ENCODE results near the gene PTMS. TPM values are rescaled to one million over a fixed set of nuclear protein-coding genes. Genes with fewer than 3 reads are reported as not detected.

PTMS gene
- total RNA-seq, 1 donor from 2014 or later: 480 TPM

DNA sequence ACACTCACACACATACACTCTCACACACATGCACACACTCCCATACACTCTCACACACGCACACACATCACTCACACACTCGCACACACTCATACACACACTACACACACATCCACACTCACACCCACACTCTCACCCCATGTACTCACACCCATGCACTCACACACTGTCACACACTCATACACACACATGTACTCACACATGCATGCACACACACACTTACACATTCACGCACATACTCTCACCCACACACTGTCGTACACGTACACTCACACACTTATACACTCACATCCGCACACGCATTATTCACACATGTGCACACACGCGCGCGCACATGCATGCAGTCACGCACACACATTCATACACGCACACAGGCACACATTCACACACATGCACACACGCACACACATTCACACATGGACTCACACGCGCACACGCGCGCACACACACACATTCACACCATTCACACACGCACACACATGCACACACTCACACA lies 51.5 kb downstream of the PTMS start:
- H3K27me3 Mint-ChIP-seq: peaks cover 56% of the 10 kb centered on the region
- TF ChIP-seq, protein P1, sequence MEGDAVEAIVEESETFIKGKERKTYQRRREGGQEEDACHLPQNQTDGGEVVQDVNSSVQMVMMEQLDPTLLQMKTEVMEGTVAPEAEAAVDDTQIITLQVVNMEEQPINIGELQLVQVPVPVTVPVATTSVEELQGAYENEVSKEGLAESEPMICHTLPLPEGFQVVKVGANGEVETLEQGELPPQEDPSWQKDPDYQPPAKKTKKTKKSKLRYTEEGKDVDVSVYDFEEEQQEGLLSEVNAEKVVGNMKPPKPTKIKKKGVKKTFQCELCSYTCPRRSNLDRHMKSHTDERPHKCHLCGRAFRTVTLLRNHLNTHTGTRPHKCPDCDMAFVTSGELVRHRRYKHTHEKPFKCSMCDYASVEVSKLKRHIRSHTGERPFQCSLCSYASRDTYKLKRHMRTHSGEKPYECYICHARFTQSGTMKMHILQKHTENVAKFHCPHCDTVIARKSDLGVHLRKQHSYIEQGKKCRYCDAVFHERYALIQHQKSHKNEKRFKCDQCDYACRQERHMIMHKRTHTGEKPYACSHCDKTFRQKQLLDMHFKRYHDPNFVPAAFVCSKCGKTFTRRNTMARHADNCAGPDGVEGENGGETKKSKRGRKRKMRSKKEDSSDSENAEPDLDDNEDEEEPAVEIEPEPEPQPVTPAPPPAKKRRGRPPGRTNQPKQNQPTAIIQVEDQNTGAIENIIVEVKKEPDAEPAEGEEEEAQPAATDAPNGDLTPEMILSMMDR (IDR thresholded peaks at IDR 0.05; ENCODE audit: unreplicated experiment): no peak
- peaks cover 24% of the 10 kb centered on the region for H3K4me1 Mint-ChIP-seq (ENCODE audit: low read depth)
- no peak overlapping the region for H3K4me3 Mint-ChIP-seq (ENCODE audit: low read depth)
- H3K27ac Mint-ChIP-seq: no peak overlapping the region
- H3K9me3 Mint-ChIP-seq (ENCODE audit: low read depth): no peaks in the 10 kb centered on the region
- DNase-seq (ENCODE audit: low spot score, unreplicated experiment): no peak
- H3K36me3 Mint-ChIP-seq (ENCODE audit: insufficient read depth): no peaks in the 10 kb centered on the region

DNA sequence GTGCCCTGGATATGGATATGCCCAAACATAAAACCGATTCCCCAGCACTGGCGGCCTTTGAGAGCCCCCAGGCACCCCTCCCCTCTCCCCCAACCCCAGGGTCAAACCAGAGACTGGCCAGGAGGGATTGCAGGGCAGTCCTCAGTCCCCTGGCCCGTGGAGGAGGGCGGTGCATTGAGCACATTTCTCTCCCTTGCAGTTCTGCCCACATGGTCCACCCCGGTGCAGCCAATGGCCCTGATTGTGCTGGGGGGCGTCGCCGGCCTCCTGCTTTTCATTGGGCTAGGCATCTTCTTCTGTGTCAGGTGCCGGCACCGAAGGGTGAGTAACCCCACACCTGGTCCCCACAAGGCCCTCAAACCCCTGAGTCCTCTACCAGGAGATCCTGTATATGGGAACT lies 52.1 kb downstream of the PTMS start:
- no peak for DNase-seq (ENCODE audit: low spot score, unreplicated experiment)
- Mint-ChIP-seq H3K4me3 (ENCODE audit: low read depth) (peak overlapping the region; percentile 17), H3K27me3 (peaks cover 61% of the 10 kb centered on the region), H3K36me3 (ENCODE audit: insufficient read depth) (no peaks in the 10 kb centered on the region), H3K4me1 (ENCODE audit: low read depth) (peaks cover 24% of the 10 kb centered on the region), H3K27ac (no peak overlapping the region), H3K9me3 (ENCODE audit: low read depth) (no peaks in the 10 kb centered on the region)
- TF ChIP-seq, protein P1 (IDR thresholded peaks at IDR 0.05; ENCODE audit: unreplicated experiment): no peak

DNA sequence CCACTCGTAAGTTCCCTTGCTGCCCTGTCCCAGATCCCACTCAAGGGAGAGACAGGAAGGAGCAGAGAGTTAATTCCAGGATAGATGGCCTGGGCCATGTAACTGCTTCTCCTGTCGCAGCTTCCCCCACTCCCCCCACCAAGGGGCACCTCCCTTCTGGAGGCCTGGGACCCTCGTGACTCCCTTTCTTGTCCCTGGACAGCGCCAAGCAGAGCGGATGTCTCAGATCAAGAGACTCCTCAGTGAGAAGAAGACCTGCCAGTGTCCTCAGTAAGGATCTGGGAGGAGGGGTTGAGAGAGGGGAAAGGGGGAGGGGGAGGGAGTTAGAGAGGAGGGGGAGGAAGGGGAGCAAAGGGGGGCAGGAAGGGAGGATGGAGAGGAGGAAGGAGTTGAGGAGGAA lies 52.5 kb downstream of the PTMS start:
- H3K4me1 Mint-ChIP-seq (ENCODE audit: low read depth): peaks cover 24% of the 10 kb centered on the region
- no peaks in the 10 kb centered on the region for H3K9me3 Mint-ChIP-seq (ENCODE audit: low read depth)
- H3K27me3 Mint-ChIP-seq: peaks cover 61% of the 10 kb centered on the region
- H3K4me3 Mint-ChIP-seq (ENCODE audit: low read depth): peak overlapping the region; percentile 17
- no peak for DNase-seq (ENCODE audit: low spot score, unreplicated experiment)
- peak overlapping the region; percentile 26 for H3K27ac Mint-ChIP-seq
- no peaks in the 10 kb centered on the region for H3K36me3 Mint-ChIP-seq (ENCODE audit: insufficient read depth)
- TF ChIP-seq, protein P1 (IDR thresholded peaks at IDR 0.05; ENCODE audit: unreplicated experiment): no peak

DNA sequence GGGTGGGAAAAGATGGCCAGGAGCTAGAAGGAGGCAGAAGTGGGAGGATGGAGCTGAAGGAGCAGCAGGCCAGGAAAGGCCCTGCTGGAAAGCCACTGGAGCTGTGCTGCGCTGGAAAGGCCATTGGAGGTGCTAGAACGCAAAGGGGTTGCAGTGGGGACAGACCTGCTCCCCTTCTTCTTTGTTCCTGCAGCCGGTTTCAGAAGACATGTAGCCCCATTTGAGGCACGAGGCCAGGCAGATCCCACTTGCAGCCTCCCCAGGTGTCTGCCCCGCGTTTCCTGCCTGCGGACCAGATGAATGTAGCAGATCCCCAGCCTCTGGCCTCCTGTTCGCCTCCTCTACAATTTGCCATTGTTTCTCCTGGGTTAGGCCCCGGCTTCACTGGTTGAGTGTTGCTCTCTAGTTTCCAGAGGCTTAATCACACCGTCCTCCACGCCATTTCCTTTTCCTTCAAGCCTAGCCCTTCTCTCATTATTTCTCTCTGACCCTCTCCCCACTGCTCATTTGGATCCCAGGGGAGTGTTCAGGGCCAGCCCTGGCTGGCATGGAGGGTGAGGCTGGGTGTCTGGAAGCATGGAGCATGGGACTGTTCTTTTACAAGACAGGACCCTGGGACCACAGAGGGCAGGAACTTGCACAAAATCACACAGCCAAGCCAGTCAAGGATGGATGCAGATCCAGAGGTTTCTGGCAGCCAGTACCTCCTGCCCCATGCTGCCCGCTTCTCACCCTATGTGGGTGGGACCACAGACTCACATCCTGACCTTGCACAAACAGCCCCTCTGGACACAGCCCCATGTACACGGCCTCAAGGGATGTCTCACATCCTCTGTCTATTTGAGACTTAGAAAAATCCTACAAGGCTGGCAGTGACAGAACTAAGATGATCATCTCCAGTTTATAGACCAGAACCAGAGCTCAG lies 53.2 kb downstream of the PTMS start:
- TF ChIP-seq, protein P1 (IDR thresholded peaks at IDR 0.05; ENCODE audit: unreplicated experiment): no peak
- H3K27me3 Mint-ChIP-seq: peaks cover 60% of the 10 kb centered on the region
- DNase-seq (ENCODE audit: low spot score, unreplicated experiment): no peak
- H3K4me3 Mint-ChIP-seq (ENCODE audit: low read depth): no peak overlapping the region
- no peak overlapping the region for H3K27ac Mint-ChIP-seq
- no peaks in the 10 kb centered on the region for H3K9me3 Mint-ChIP-seq (ENCODE audit: low read depth)
- no peaks in the 10 kb centered on the region for H3K36me3 Mint-ChIP-seq (ENCODE audit: insufficient read depth)
- H3K4me1 Mint-ChIP-seq (ENCODE audit: low read depth): peaks cover 24% of the 10 kb centered on the region

DNA sequence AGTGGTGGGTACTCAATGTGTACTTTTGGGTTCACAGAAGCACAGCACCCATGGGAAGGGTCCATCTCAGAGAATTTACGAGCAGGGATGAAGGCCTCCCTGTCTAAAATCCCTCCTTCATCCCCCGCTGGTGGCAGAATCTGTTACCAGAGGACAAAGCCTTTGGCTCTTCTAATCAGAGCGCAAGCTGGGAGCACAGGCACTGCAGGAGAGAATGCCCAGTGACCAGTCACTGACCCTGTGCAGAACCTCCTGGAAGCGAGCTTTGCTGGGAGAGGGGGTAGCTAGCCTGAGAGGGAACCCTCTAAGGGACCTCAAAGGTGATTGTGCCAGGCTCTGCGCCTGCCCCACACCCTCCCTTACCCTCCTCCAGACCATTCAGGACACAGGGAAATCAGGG lies 54.0 kb downstream of the PTMS start:
- no peaks in the 10 kb centered on the region for H3K9me3 Mint-ChIP-seq (ENCODE audit: low read depth)
- H3K27ac Mint-ChIP-seq: no peak overlapping the region
- peaks cover 24% of the 10 kb centered on the region for H3K4me1 Mint-ChIP-seq (ENCODE audit: low read depth)
- DNase-seq (ENCODE audit: low spot score, unreplicated experiment): no peak
- peaks cover 60% of the 10 kb centered on the region for H3K27me3 Mint-ChIP-seq
- H3K36me3 Mint-ChIP-seq (ENCODE audit: insufficient read depth): no peaks in the 10 kb centered on the region
- no peak overlapping the region for H3K4me3 Mint-ChIP-seq (ENCODE audit: low read depth)
- TF ChIP-seq, protein P1 (IDR thresholded peaks at IDR 0.05; ENCODE audit: unreplicated experiment): no peak

Other genes with a start within 250 kb of the PTMS start
- 2,230 and 2,287 TPM in 2 replicates for gene GAPDH, start 231.8 kb upstream of the PTMS start, total RNA-seq
- 21.7 and 22.3 TPM in 2 replicates for gene IFFO1, start 210.3 kb upstream of the PTMS start, total RNA-seq
- 95.9 and 96.0 TPM in 2 replicates for gene NOP2, start 198.1 kb upstream of the PTMS start, total RNA-seq
- gene CHD4, start 159.0 kb upstream of the PTMS start, total RNA-seq: 370 and 406 TPM in 2 replicates
- gene LPAR5, start 130.4 kb upstream of the PTMS start, total RNA-seq: 0.27 TPM in 1 of 2 replicates, not detected in the other
- gene ACRBP, start 118.9 kb upstream of the PTMS start, total RNA-seq: 5.0 and 5.6 TPM in 2 replicates
- gene ING4, start 103.2 kb upstream of the PTMS start, total RNA-seq: 105 and 110 TPM in 2 replicates
- 159 and 164 TPM in 2 replicates for gene ZNF384, start 77.0 kb upstream of the PTMS start, total RNA-seq
- gene PIANP, start 65.5 kb upstream of the PTMS start, total RNA-seq: 2.0 and 2.4 TPM in 2 replicates
- gene COPS7A, start 42.3 kb upstream of the PTMS start, total RNA-seq: 42.6 and 45.5 TPM in 2 replicates
- 281 and 305 TPM in 2 replicates for gene MLF2, start 13.2 kb upstream of the PTMS start, total RNA-seq
- 2.2 and 2.5 TPM in 2 replicates for gene LAG3, start 6.2 kb downstream of the PTMS start, total RNA-seq
- 1.5 and 2.1 TPM in 2 replicates for gene CD4, start 23.2 kb downstream of the PTMS start, total RNA-seq
- gene GPR162, start 55.5 kb downstream of the PTMS start, total RNA-seq: 5.5 and 6.3 TPM in 2 replicates
- gene P3H3, start 62.0 kb downstream of the PTMS start, total RNA-seq: 30.6 TPM in 2 replicates
- gene GNB3, start 74.6 kb downstream of the PTMS start, total RNA-seq: 5.6 and 7.0 TPM in 2 replicates
- gene CDCA3, start 84.9 kb downstream of the PTMS start, total RNA-seq: 36.1 and 40.6 TPM in 2 replicates
- gene USP5, start 85.8 kb downstream of the PTMS start, total RNA-seq: 183 and 185 TPM in 2 replicates
- gene TPI1, start 101.2 kb downstream of the PTMS start, total RNA-seq: 498 and 505 TPM in 2 replicates
- 11.7 and 15.7 TPM in 2 replicates for gene SPSB2, start 106.9 kb downstream of the PTMS start, total RNA-seq
- gene LRRC23, start 138.5 kb downstream of the PTMS start, total RNA-seq: 20.7 and 21.5 TPM in 2 replicates
- gene ENO2, start 148.2 kb downstream of the PTMS start, total RNA-seq: 77.9 and 79.0 TPM in 2 replicates
- 226 and 250 TPM in 2 replicates for gene ATN1, start 161.6 kb downstream of the PTMS start, total RNA-seq
- not detected in 2 replicates for gene RNU7-1, start 177.5 kb downstream of the PTMS start, total RNA-seq
- gene C12orf57, start 177.7 kb downstream of the PTMS start, total RNA-seq: 268 and 277 TPM in 2 replicates
- gene PTPN6, start 185.0 kb downstream of the PTMS start, total RNA-seq: 65.4 and 70.2 TPM in 2 replicates
- 339 and 353 TPM in 2 replicates for gene PHB2, start 204.3 kb downstream of the PTMS start, total RNA-seq
- gene EMG1, start 204.6 kb downstream of the PTMS start, total RNA-seq: 67.9 and 73.1 TPM in 2 replicates